Endometrial microvascular endothelial cells (primary cell): ENCODE results near the gene AXIN1. TPM values are rescaled to one million over a fixed set of nuclear protein-coding genes. Genes with fewer than 3 reads are reported as not detected.
"Not testable (repeated sequence)": the region's sequence is repeated elsewhere in the genome, so short reads cannot be mapped to it uniquely, and the experiment has no call there.

Source experiments
- in situ Hi-C: cut with HindIII; loops from 2 replicates; pipeline ENCODE4 v1.10.0; 2017; ENCODE audit warnings: low sequenced_read_pairs, low pct_unique_long_range_greater_than_20kb; ENCODE audit errors: inconsistent ontology term
- total RNA-seq: library from RNA; depleted of rRNA; stranded (reverse); fragments of >200 nt; gene quantifications from one replicate; pipeline ENCODE4 v1.2.3, GENCODE V29; 2015; ENCODE audit errors: inconsistent ontology term

Gene AXIN1
- total RNA-seq, 1 donor from 2014 or later = 16.4 TPM

- in situ Hi-C loops = no loop called here
These were observed 31.0 kb upstream of the AXIN1 start for GRCh38 chr16:383326-384051.

DNA sequence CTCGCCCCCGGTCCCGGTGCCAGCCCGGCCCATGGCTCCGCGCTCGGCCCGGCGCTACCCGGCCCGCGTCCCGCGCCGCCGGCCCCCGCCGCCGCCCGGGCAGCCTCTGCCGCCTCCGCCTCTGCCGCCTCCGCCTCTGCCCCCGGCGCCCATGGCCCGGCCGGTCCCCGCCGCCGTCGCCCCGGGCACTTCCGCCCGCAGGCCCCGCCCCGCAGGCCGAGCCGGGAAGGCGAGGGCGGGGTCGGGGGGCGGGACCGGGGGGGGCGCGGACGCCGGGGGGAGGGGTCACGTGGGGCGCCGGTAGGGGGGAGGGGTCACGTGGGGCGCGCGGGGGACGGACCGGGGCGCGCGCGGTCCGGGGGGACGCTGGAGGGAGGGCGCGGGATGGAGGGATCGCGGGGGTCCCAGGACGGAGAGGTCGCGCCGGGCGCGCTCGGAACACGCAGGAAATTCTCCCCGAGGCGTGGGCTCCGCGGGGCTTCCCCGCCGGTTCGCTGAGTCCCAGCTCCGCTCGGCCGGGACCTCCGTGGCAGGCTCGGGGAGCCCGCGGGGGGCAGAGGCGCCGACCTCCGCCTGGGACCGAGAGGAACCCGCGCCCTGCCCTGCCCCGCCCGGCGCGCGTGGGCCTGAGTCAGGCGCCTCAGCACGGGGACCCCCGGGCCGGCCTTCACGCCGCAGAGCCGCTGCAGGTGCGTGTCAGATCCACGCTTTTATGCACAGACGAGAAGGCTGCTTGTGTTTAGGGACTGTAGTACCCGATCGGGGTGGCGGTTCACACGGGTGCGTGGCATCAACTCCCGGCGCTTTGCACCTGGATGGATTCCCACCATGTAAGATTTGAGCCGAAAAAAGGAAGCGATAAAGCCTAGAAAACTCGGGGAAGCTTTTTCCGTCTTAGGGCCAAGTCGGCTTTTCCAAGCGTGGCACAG, 29.5 kb upstream of the AXIN1 start, which contains the start of gene PGAP6:
TSS of gene PGAP6 (minus strand) at position 190 of the 929 bp plus-strand sequence. CDS start at position 33, 157 bp downstream.
- in situ Hi-C loops = no loop called here

GRCh38 chr16:381012-381788, 28.7 kb upstream of the AXIN1 start:
- in situ Hi-C loops = no loop called here

DNA sequence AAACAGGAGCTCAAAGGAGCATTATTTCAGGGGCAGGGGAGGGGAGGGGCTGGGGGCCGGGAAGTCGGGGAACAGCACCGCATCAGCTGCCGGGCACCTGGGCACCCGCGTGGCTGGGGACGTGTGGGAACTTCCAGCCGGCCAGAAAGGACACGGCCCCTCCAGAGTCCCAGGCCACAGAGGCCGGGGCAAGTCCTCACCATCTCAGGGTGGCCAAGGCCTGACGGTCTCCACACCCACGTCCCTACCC, 28.2 kb upstream of the AXIN1 start:
- in situ Hi-C loops = no loop called here

DNA sequence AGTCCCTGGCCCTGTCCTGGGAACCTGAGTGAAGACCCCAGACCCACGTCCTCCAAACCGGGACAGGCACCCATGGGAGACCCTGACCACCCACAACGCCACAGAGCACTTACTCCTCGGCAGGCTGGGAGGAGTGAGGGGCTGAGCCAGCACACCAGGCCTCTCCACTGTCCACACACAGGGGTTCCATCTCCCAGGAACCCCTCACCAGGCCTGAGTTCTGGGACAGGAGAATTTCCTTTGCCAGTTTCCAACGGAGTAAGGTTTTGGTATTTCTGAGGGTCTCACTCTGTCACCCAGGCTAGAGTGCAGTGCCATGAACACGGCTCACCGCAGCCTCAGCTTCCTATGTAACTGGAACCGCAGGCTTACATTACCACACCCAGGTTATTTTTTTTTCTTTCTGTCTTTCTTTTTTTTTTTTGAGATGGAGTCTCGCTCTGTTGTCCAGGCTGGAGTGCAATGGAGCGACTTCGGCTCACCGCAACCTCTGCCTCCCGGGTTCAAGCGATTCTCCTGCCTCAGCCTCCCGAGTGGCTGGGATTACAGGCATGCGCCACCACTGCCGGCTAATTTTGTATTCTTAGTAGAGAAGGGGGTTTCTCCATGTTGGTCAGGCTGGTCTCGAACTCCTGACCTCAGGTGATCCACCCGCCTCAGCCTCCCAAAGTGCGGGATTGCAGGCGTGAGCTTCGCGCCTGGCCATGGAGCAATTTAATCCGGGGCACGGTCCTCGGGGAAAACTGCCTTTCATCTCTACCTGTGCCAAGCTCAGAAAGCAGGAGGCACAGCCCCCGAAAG, 27.6 kb upstream of the AXIN1 start:
- in situ Hi-C loops = no loop called here

DNA sequence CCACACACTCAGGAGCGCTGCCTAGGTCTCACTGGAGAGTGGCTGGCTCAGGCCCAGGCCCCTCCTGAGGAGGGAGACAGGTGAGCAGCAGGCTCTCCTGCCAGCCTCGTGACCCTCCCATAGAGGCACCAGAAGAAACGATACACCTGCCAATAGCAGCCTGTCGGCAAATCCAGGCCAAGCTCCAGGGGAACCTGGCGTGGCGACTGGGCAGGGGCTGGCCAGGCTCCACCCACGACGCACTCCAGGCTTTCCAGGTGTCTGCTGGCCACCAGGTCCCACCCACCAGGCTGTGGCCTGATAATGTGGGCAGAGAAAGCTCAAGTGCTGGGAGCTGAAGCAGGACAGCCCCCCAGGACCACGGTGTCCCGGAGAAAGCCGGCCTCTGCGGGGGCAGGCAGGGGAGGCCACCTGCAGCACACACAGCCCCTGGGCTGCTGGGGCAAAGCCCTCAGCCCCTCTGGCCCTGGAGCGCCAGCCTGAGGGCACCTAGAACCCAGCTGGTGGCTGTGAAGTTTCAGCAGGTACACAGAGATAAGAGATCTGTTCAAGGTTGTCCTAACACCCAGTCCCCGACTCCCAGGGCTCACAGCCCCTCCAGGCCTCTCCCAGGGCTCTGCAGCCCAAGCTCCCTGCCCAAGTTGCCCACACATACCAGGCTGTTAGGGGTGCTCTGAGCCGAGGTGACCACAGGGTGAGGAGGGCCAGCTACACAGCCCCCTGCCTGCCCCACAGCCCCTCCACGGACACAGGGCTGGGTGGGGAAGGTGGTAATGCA, 26.8 kb upstream of the AXIN1 start:
- in situ Hi-C loops = no loop called here

GRCh38 chr16:378821-379182, 26.3 kb upstream of the AXIN1 start:
- in situ Hi-C loops = no loop called here

DNA sequence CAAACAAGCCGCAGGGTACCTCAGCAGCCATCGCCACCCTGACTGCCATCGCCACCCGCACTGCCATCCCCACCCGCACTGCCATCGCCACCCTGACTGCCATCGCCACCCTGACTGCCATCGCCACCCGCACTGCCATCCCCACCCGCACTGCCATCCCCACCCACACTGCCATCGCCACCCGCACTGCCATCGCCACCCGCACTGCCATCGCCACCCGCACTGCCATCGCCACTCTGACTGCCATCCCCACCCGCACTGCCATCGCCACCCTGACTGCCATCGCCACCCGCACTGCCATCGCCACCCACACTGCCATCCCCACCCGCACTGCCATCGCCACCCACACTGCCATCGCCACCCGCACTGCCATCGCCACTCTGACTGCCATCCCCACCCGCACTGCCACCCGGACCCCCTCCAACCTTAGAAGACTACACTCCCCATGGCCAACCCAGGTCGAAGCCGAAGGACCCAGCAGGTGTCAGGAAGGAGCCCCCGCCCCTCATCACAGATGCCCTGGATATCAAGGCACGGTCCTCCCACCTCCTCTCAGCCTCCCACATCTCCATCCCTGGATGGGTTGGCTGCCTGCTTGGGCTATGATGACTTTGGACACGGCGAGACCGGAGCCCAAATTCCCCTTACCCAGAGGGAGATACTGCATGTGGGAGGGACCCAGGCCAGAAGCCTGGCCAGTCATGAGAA, 25.7 kb upstream of the AXIN1 start:
- in situ Hi-C loops = not testable (repeated sequence)

GRCh38 chr16:377419-377951, 25.0 kb upstream of the AXIN1 start:
- in situ Hi-C loops = no loop called here

DNA sequence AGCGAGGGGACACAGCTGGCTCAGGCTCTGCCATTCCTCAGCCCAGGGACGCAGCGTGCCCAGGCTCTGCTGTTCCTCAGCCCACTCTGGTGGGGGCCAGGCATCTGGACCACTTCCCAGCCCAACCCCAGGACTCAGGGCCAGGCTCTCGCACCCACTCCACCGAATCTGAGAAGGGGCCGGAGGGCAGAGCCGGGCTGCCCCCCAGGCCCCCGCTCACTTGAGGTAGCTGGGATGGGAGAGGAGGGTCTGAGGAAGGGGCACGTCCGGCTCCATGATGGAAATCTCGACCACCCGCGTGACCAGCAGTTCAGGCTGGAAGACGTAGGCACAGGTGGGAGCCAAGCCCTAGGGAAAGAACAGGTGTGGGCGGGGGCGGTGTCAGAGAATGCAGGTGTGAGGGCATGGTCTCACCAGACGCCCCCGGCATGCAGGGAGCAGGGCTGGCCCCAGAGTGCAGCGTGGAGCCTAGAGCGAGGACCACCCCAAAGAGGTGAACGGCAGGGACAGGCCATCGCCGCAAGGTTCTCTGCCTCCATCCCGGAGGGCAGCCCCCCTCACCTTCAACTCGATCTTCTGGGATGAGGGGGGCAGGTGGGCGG, 24.4 kb upstream of the AXIN1 start:
- in situ Hi-C loops = no loop called here

GRCh38 chr16:375927-376816, 23.6 kb upstream of the AXIN1 start:
- in situ Hi-C loops = no loop called here

- in situ Hi-C loops = no loop called here
These were observed 22.7 kb upstream of the AXIN1 start for GRCh38 chr16:375212-375611.

DNA sequence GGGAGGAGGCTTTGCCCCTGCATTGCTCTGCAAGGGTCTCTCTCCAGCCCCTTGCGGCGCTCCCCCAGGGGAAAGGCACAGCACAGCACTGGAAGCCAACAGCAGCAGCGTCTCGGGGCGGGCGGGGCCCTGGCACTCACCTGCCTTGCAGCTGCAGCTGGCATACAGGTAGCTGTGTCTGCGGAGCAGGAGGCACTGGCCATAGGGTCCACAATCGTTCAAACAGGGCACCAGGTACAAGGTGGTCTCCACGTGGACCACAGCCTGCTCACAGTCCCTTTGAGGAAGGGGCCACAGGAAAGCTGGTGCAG, 22.0 kb upstream of the AXIN1 start:
- in situ Hi-C loops = no loop called here

DNA sequence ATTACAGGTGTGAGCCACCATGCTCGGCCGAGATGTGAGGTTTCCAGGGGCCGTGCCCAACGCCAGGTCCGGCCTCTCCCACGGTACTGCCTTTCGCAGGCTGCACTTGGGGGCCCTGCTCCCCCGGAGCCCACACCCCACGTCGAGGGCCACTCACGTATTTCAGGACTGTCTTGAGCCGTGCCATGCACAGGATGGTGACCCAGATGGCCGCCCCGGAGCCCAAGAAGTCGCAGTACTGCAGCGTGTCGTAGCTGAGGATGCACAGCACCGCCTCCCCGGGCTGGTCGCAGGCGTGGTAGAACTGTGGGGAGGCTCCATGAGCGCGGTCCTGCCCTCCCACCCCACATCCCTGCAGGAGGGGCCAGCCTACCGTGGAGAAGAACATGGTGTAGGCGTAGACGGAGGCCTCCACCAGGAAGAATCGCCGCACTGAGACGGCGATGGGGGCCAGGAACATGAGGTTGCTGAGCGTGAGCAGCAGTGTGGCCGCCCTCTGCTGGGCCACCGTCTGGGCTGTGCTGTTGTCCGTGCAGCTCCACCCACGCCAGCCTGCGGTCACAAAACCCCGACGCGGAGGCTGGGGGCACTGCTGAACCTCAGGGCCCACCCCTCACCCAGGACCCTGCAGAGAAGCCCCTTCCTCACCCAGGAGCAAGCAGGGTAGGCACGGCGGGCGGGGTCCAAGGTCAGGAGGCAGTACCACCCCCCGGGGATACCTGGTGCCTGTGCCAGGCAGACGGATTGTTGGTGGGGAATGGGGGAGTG, 21.5 kb upstream of the AXIN1 start:
- in situ Hi-C loops = no loop called here

DNA sequence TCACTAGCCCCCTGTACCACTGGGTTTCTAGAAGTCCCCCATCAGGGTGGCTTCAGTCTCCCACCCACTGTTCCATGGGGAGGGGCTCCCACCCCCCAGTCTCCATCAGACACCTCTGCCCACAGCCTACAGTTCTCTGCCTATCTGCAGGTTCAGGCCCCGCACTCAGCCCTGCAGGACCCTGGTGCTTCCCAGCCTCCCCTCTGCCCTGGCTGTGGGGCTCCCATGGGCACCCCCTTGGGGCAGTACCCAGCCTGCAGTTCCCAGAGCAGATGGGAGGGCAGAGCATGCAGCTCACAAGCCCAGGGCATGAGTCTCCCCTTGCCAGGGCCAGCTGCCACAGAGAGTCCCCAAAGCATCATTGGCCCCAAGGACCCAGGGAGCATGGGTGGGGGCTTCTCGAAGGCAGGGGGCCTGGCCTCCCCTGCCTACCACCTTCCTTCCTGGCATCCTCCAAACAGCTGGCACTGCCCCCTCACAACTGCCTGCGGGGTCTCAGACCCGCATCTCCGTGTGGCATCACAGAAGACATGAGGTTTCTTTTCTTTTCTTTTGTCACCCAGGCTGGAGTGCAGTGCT, 20.6 kb upstream of the AXIN1 start:
- in situ Hi-C loops = no loop called here
